HepG2 (cell line): ENCODE measurements around the gene CYP4F8. TPM values are rescaled to one million over a fixed set of nuclear protein-coding genes. Genes with fewer than 3 reads are reported as not detected.

Source experiments
- ATAC-seq: fragments of 200-7000 bp; cut with Tn5 transposase; 3 replicates; pipeline ENCODE4 v1.9.1; 2020; ENCODE audit warnings: mild to moderate bottlenecking, moderate library complexity
- BruUV-seq: library from RNA; stranded (reverse); fragments of 400-500 nt; replicated peaks from 2 replicates; lab custom pipeline; 2021; lab: Mats Ljungman, UMichigan
- CTCF ChIA-PET: fragments of 300-600 bp; formaldehyde crosslinking; extraction: SDS; loops from one replicate; lab custom pipeline; 2021; ENCODE audit warnings: low total read pairs, inconsistent platforms, low intra/inter-chr PET ratio; lab: Yijun Ruan, JAX
- POLR2A ChIA-PET: fragments of 350-600 bp; sonication (Branson Sonifier 250); formaldehyde crosslinking; loops from one replicate; lab custom pipeline; 2020; ENCODE audit warnings: antibody characterized with exemption, inconsistent platforms; lab: Yijun Ruan, JAX
- DNase-seq: peaks from one replicate; pipeline ENCODE4 v3.0.0-alpha.2; 2015; ENCODE audit warnings: low spot score
- FAIRE-seq: peaks from 3 replicates; lab custom pipeline; 2011; peaks lifted over from hg19 to GRCh38; lab: Jason Lieb, UNC
- H2AFZ ChIP-seq: one replicate; pipeline ENCODE4 v1.6.1; 2011; ENCODE audit warnings: low read length, inconsistent platforms
- H3K27ac ChIP-seq: fragments of 300-600 bp; 3 replicates; pipeline ENCODE4 v1.8.0; 2011; ENCODE audit warnings: mixed run types, mild to moderate bottlenecking, mixed read lengths, low read length, inconsistent platforms; ENCODE audit not compliant: insufficient read depth; ENCODE audit errors: extremely low read length
- H3K27me3 ChIP-seq, 2 experiments: fragments of 200-600 bp in 1 of 2; 2 replicates in 1 of 2; 3 replicates in 1 of 2; pipeline versions ENCODE4 v1.6.0 to v1.8.0; 2011; ENCODE audit warnings: low read length in 2 of 2, mild to moderate bottlenecking in 2 of 2, moderate library complexity in 2 of 2, inconsistent platforms in 1 of 2; ENCODE audit not compliant: insufficient read depth in 2 of 2, control insufficient read depth in 1 of 2
- H3K36me3 ChIP-seq, 2 experiments: fragments of 200-600 bp in 1 of 2; replicated peaks in 1 of 2; 2 replicates in 1 of 2; 3 replicates in 1 of 2; pipeline versions ENCODE4 v1.5.1 to v1.8.0; 2011; ENCODE audit warnings: low read length in 2 of 2, inconsistent platforms in 1 of 2; ENCODE audit not compliant: insufficient read depth in 2 of 2, control insufficient read depth in 1 of 2
- H3K4me1 ChIP-seq: 2 replicates; pipeline ENCODE4 v1.5.1; 2012; ENCODE audit warnings: low read length, inconsistent platforms; ENCODE audit not compliant: insufficient read depth
- H3K4me2 ChIP-seq: 2 replicates; pipeline ENCODE4 v1.6.0; 2011; ENCODE audit warnings: low read depth, low read length, inconsistent platforms
- H3K4me3 ChIP-seq, 3 experiments: fragments of 200-600 bp in 1 of 3; sonication (generic), shearing (Covaris generic) in 1 of 3; replicated peaks in 1 of 3; 2 replicates each; pipeline ENCODE4 v1.5.1; 2011 to 2016; ENCODE audit warnings: low read length in 3 of 3, inconsistent platforms in 2 of 3, low read depth in 2 of 3, mild to moderate bottlenecking in 2 of 3, control low read depth in 1 of 3, mixed read lengths in 1 of 3; ENCODE audit not compliant: insufficient read depth in 1 of 3
- H3K79me2 ChIP-seq: one replicate; pipeline ENCODE4 v1.6.1; 2011; ENCODE audit warnings: low read length, inconsistent platforms; ENCODE audit not compliant: insufficient read depth
- H3K9ac ChIP-seq: 2 replicates; pipeline ENCODE4 v1.6.0; 2011; ENCODE audit warnings: mild to moderate bottlenecking, low read depth, low read length, inconsistent platforms; ENCODE audit not compliant: insufficient read depth
- H3K9me3 ChIP-seq: 2 replicates; pipeline ENCODE4 v1.5.1; 2012; ENCODE audit warnings: mild to moderate bottlenecking, low read length
- H4K20me1 ChIP-seq: 2 replicates; pipeline ENCODE4 v1.6.0; 2011; ENCODE audit warnings: inconsistent platforms, mild to moderate bottlenecking, low read length, moderate library complexity; ENCODE audit not compliant: insufficient read depth
- MAFK ChIP-seq, 2 experiments: IDR thresholded peaks in 1 of 2; conservative IDR thresholded peaks in 1 of 2; 2 replicates each; pipeline ENCODE4 v1.6.1; 2011; ENCODE audit warnings: improper control_type of control experiment in 2 of 2, low read length in 2 of 2
- ZBTB7B ChIP-seq: sonication (generic); formaldehyde crosslinking; IDR thresholded peaks from 2 replicates; pipeline ENCODE4 v1.4.0; 2020; ENCODE audit warnings: missing genetic modification reagents
- ZFP36 ChIP-seq: fragments of 150-350 bp; IDR thresholded peaks from 2 replicates; pipeline ENCODE4 v1.6.1; 2018; ENCODE audit warnings: borderline replicate concordance, low read length, low read depth; ENCODE audit not compliant: partially characterized antibody
- ZNF121 ChIP-seq: sonication (generic); formaldehyde crosslinking; IDR thresholded peaks from 2 replicates; pipeline ENCODE4 v1.5.0; 2020; ENCODE audit warnings: mild to moderate bottlenecking, missing genetic modification reagents
- ZNF260 ChIP-seq: sonication (generic); formaldehyde crosslinking; IDR thresholded peaks from 2 replicates; pipeline ENCODE4 v1.4.0; 2020; ENCODE audit warnings: missing genetic modification reagents, low read depth, mild to moderate bottlenecking, borderline replicate concordance
- WGBS: methylation state at CpG from one replicate; pipeline ENCODE4 v1.1.6; 2017; ENCODE audit warnings: low lambda C conversion rate; 5-methylcytosine and 5-hydroxymethylcytosine counted together
- in situ Hi-C: cut with HindIII; loops from 2 replicates; pipeline ENCODE4 v1.10.0; 2017; ENCODE audit warnings: low pct_unique_long_range_greater_than_20kb; ENCODE audit not compliant: extremely low pct_ligation_motif_present
- intact Hi-C: fragments of 100-400 bp; cut with micrococcal nuclease; formaldehyde crosslinking; loops from one replicate; pipeline ENCODE4 v1.10.0; 2022; ENCODE audit not compliant: unreplicated experiment
- polyA plus RNA-seq, 8 experiments: library from polyadenylated mRNA; depleted of rRNA in 3 of 8; stranded (reverse) in 7 of 8; unstranded in 1 of 8; fragments of >200 nt; fragmentation: Illumina TruSeq in 4 of 8; extraction: Trizol in 4 of 8; gene quantifications; 2 replicates each; pipeline versions ENCODE4 v1.2.1 to v1.2.3, GENCODE V29; 2011 to 2016; ENCODE audit warnings: low read depth in 4 of 8, missing spikeins in 1 of 8, mixed read lengths in 1 of 8; ENCODE audit not compliant: insufficient read depth in 1 of 8
- total RNA-seq, 5 experiments: library from RNA; depleted of rRNA; stranded (reverse); fragments of >200 nt; fragmentation: Illumina TruSeq; extraction: Trizol; gene quantifications; 2 replicates each; pipeline ENCODE4 v1.2.3, GENCODE V29; 2016; ENCODE audit warnings: low read depth in 1 of 5
- TF ChIP-seq, protein P1 (sequence below): sonication (generic); formaldehyde crosslinking; IDR thresholded peaks from 2 replicates; pipeline ENCODE4 v1.8.1; 2023; ENCODE audit warnings: mild to moderate bottlenecking, missing genetic modification reagents
- TF ChIP-seq, protein P2 (sequence below), 2 experiments: sonication (generic) in 1 of 2; formaldehyde crosslinking in 1 of 2; IDR thresholded peaks; 2 replicates each; pipeline versions ENCODE4 v1.6.1 to v1.9.0; 2014 to 2022; ENCODE audit warnings: antibody characterized with exemption in 1 of 2, borderline replicate concordance in 1 of 2, inconsistent platforms in 1 of 2, low read depth in 1 of 2, missing genetic modification reagents in 1 of 2

The CYP4F8 gene
- total and polyA plus RNA-seq, 2 of the 13 experiments (the other 11 are each of a cell fraction or from before 2014, with no cell fraction given): not detected

DNA sequence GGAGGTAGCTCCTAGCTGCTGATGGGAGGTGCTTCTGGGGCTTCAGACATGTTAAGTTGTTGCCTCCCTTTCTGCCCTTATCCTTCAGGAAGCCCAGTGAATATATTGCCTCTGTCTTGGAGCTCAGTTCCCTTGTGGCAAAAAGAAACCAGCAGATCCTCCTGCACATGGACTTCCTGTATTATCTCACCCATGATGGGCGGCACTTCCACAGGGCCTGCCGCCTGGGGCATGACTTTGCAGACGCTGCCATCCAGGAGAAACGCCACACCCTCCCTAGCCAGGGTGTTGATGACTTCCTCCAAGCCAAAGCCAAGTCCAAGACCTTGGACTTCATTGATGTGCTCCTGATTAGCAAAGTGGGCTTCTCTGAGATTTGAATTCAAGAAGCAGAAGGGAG lies 51.9 kb downstream of the CYP4F8 start:
- ATAC-seq: no peak
- POLR2A ChIA-PET: interaction anchor here (1.3 kb wide), 1 partner anchor 18 kb away, joined by 3 read pairs; no protein-coding TSS in a partner anchor
- TF ChIP-seq MAFK (conservative IDR thresholded peaks at IDR 0.05 in 1 of 2, IDR thresholded peaks at IDR 0.05 in 1 of 2; ENCODE audit: low read length in 2 of 2) (no peak), ZNF260 (CRISPR knock-in tag) (no peak), ZFP36 (no peak), ZBTB7B (CRISPR knock-in tag) (no peak), ZNF121 (CRISPR knock-in tag) (no peak)
- TF ChIP-seq, protein P1, sequence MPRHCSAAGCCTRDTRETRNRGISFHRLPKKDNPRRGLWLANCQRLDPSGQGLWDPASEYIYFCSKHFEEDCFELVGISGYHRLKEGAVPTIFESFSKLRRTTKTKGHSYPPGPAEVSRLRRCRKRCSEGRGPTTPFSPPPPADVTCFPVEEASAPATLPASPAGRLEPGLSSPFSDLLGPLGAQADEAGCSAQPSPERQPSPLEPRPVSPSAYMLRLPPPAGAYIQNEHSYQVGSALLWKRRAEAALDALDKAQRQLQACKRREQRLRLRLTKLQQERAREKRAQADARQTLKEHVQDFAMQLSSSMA (CRISPR knock-in tag): no peak
- TF ChIP-seq, protein P2, sequence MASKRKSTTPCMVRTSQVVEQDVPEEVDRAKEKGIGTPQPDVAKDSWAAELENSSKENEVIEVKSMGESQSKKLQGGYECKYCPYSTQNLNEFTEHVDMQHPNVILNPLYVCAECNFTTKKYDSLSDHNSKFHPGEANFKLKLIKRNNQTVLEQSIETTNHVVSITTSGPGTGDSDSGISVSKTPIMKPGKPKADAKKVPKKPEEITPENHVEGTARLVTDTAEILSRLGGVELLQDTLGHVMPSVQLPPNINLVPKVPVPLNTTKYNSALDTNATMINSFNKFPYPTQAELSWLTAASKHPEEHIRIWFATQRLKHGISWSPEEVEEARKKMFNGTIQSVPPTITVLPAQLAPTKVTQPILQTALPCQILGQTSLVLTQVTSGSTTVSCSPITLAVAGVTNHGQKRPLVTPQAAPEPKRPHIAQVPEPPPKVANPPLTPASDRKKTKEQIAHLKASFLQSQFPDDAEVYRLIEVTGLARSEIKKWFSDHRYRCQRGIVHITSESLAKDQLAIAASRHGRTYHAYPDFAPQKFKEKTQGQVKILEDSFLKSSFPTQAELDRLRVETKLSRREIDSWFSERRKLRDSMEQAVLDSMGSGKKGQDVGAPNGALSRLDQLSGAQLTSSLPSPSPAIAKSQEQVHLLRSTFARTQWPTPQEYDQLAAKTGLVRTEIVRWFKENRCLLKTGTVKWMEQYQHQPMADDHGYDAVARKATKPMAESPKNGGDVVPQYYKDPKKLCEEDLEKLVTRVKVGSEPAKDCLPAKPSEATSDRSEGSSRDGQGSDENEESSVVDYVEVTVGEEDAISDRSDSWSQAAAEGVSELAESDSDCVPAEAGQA (IDR thresholded peaks at IDR 0.05; ENCODE audit: low read depth): no peak
- TF ChIP-seq, protein P2 (CRISPR knock-in tag; IDR thresholded peaks at IDR 0.05; ENCODE audit: borderline replicate concordance): no peak

More for the DNA sequence above, 51.9 kb downstream of the CYP4F8 start:
- Histone ChIP-seq H3K27ac (no peak overlapping the region), H3K36me3 (no peaks in the 10 kb centered on the region), H2AFZ (no peak overlapping the region), H3K9me3 (no peaks in the 10 kb centered on the region), H3K4me1 (peaks cover under 1% of the 10 kb centered on the region), H3K9ac (no peak overlapping the region), H4K20me1 (no peaks in the 10 kb centered on the region), H3K4me2 (no peak overlapping the region), H3K79me2 (no peaks in the 10 kb centered on the region), H3K4me3 (no peak overlapping the region), H3K27me3 (no peaks in the 10 kb centered on the region)
- WGBS: no CpG with 5 or more reads among the region's 4 CpGs
- no TSS peak for BruUV-seq
- in situ Hi-C loops (no loop called here), intact Hi-C loops (loop anchor here (1.0 kb wide), 1 partner anchor 15 kb away; no protein-coding TSS in a partner anchor)
- FAIRE-seq: no peak
- CTCF ChIA-PET: no interaction called here
- DNase-seq: no peak
